HG03066 (cell line): ENCODE measurements around the gene SV2C.
A peak's percentile ranks its signal among the peaks of the same experiment; 100 is the strongest.

Source experiments
- ATAC-seq: cut with Tn5 transposase; IDR thresholded peaks from one replicate; pipeline ENCODE4 v1.9.1; 2021; ENCODE audit warnings: low read depth; ENCODE audit not compliant: unreplicated experiment

The SV2C gene

DNA sequence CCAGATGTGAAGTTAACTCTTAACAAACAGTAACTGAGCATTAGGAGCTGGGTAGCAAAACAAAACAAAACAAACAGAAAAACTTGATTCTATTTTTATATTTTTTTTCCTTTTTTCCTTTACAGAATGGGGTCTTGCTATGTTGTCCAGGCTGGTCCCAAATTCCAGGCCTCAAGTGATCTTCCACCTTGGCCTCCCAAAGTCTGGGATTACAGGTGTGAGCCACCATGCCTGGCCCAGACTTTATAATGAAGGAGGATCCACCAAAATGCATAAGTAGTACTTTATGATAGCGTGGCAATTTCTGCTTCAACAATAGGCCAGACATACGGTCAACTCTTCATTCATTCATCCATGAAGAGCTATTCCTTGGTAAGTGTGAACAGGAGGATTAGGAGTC, 314.0 kb downstream of the SV2C start:
- ATAC-seq: no peak

DNA sequence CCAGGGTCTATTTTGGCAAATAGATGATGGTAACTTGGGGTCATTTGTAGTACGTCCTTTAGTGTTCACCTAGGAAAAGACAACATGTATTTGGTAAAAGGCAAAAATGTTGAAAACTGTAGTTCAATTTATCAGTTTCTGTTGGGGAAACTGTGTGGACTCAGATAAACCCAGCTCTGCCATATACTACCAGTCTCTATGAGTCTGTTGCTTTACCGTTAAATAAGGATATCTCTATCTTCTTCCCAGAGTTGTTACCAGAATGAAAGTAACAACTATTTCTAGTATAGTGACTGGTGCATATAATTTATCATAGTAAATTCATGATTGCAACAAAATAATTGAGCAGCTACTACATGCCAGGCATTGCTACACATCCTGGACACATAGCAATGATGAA, 316.1 kb downstream of the SV2C start:
- ATAC-seq: no peak

DNA sequence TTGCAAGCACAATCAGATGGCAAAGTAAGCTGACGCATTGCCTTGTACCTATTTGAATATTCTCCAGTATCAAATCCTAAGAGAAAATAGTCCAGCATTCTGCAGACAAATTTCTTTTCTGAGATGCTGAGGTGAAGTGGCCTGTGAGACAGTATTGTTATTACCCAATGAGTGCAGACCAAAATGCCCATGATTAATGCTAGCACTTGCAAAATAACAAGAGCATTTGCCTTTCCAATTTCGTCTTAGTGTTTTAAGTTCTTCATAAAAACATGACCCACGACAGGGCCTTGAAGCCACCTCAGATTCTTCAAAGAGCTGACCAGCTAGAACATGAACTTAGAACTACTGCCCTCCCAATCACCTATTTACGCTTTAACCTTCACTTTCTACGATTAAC, 317.3 kb downstream of the SV2C start:
- no peak for ATAC-seq

DNA sequence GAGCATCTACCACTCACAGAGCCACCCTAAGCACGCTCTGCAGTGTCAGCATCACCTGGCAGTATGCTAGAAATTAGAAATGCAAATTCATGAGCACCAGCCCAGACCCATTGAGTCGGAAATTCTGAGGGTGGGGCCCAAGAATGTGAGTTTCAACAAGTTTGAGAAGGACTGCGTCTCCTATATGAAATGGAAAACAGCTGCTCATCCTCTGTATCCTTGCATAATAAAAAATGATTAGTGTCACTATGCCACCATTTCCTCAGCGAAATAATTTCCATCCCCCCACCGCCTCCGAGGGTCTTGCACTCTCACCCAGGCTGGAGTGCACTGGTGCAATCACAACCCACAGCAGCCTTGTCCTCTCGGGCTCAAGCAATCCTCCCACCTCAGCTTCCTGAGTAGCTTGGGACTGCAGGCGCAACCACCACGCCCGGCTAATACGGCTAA, 318.6 kb downstream of the SV2C start:
- ATAC-seq: no peak

DNA sequence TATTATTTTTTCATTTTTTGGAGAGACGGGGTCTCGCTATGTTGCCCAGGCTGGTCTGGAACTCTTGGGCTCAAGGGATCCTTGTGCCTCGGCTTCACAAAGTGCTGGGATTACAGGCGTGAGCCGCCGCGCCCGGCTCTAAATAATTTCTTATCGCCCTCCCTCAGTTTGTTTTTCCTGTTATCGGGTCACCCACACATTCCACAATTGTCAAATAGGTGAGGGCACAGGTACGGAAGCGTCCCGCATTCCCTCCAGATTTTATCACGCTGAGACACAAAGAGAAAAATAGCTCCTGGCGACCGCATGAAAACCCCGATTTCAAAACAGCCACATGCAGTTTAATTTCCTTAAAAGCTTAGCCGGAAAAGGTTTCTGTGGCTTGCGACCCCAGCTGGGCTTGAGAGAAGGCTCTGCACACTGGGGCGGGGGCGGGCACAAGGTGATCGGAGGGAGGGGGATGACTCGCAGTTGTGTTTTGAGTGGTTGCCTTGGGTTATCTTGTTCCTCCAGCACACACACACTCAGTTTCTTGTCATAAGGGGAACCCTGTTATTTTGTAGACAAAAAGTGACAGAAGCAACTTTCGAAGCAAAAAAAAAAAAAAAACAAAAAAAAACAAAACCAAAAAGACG, 319.2 kb downstream of the SV2C start:
- peak; percentile 47 for ATAC-seq

DNA sequence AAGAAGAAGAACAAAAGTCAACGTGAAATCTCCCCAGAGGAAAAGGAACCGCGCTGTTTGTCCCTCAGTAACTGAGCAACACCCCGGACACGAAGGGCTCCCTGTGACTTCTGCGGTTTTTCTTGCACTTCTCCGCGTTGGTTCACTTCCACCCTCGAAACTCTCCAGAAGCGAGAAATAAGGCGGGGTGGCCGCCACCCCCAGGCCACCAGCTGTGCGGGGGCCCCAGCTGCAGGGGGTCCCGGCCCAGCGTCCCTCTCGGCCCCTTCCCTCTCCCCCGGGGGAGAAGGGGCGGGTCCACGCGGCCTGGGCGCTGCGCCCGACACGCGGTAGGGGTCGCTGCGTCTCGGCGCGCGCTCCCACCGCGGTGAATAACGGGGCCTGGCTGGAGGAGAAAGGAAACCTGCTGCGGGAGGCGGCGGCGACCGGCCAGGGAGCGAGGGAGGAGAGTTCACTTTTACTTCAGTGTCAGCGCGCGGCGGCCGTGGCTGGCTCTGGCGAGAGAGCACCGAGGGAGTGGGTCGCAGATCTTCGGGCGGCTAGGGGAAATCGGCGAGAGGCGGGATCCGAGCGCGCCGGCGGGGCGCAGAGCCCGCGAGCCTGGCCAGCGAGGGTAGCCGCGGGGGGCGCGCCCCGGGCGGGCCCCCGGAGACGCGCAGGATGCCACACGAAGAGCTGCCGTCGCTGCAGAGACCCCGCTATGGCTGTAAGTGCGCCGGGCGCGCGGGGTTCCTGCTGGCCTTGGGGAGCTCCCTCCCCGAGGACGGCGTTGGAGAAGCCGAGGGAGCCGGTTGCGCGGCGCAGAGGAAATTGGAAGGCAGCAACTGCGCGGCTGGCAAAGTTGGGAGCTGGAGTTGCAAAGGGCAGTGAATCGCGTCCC, 319.9 kb downstream of the SV2C start, which contains the start of gene IQGAP2:
TSS of gene IQGAP2 (plus strand) at position 400 of the 880 bp plus-strand sequence. CDS start at position 661, 261 bp downstream.
- peak; percentile 52 for ATAC-seq
